GM20000 (cell line): ENCODE results near the gene PRND.
A peak's percentile ranks its signal among the peaks of the same experiment; 100 is the strongest.

ENCODE experiments used
- DNase-seq: peaks from one replicate; pipeline ENCODE4 v3.0.0; 2012; ENCODE audit warnings: low spot score
- CTCF ChIP-seq: IDR thresholded peaks from 2 replicates; pipeline ENCODE4 v1.5.1; 2012; ENCODE audit warnings: mild to moderate bottlenecking, control low read depth; ENCODE audit errors: extremely low read depth, missing control alignments

PRND gene

GRCh38 chr20:4730780-4731179, 9.1 kb downstream of the PRND start:
- DNase-seq, result no peak
- no peak for TF ChIP-seq CTCF

- no peak for TF ChIP-seq CTCF
- DNase-seq, result no peak
These were observed 15.2 kb downstream of the PRND start for GRCh38 chr20:4736875-4737274.

- no peak for DNase-seq
- no peak for TF ChIP-seq CTCF
These were observed 16.3 kb downstream of the PRND start for GRCh38 chr20:4737857-4738627.

DNA sequence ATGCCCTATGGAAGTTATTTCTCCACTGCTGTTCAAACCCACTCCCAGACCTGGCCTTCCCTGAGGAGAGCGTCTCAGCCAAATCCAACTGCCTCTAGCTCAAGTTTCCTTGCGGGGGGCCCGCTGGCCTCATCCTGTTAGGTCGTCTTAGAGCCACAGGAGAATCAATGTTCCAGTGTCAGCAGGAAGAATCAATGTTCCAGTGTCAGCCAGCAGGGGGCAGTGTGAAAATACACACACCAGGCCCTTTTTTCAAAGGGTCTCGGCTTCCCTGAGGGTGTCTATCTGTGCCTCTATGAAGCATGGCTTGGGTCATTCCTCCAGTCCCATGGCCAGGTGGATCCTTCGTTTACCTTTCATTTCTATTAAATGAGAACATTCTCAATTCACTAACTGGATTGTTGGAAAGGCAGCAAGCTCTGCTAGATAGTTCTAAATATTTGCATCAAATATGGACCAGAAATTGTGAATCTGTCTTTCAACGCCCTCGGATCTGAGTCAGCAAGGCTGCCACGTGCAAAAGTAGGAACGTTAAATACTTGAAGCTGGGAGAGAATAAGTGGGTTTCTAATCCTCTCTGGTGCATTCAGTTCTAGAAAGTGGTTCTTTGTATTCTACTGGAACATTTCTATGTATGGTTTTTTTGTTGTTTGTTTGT, 19.2 kb downstream of the PRND start:
- DNase-seq, result peak; percentile 54
- TF ChIP-seq CTCF, result peak; percentile 84

- no peak for DNase-seq
- no peak for TF ChIP-seq CTCF
These were observed 27.1 kb downstream of the PRND start for GRCh38 chr20:4748847-4749246.

- TF ChIP-seq CTCF, result no peak
These were observed 27.6 kb downstream of the PRND start for GRCh38 chr20:4749326-4749725.

DNA sequence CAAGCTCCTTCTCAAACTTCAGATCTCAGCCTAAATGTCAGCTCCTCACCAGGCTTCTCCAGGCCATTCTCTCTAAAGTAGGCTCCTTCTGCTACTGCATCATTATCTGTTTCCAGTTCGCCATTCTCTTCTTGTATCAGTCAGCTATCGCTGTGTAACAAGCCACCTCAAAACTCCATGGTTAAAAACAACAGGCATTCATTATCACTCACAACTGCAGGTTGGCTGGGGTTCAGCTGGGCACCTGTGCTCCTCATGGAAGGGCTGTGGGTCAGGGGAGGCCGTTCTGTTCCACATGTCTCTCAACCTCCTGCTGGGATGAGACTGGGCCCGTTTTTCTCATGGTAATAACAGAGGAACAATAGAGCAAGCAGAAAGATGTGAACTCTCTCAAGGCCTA, 28.7 kb downstream of the PRND start:
- no peak for DNase-seq
- TF ChIP-seq CTCF, result no peak

More at GRCh38 chr20:4749326-4749725, 27.6 kb downstream of the PRND start:
- DNase-seq, result no peak
